Thyroid gland (tissue), 4 donors: Measurements from ENCODE around the gene NISCH.

ENCODE experiments used
- POLR2A ChIP-seq, 2 donors: fragments of 450-650 bp; IDR thresholded peaks; one replicate each; pipeline ENCODE4 v1.6.1; 2017; ENCODE audit warnings: antibody characterized with exemption in 2 of 2, mild to moderate bottlenecking in 2 of 2, moderate library complexity in 1 of 2
- TF ChIP-seq, protein P1 (sequence below), 6 experiments: fragments of 200-600 bp in 3 of 6; fragments of 450-650 bp in 3 of 6; sonication (generic) in 3 of 6; IDR thresholded peaks; one replicate each; pipeline ENCODE4 v1.5.1; 2016 to 2019; ENCODE audit warnings: antibody characterized with exemption in 6 of 6, mild to moderate bottlenecking in 2 of 6, inconsistent platforms in 1 of 6, moderate library complexity in 1 of 6

DNA sequence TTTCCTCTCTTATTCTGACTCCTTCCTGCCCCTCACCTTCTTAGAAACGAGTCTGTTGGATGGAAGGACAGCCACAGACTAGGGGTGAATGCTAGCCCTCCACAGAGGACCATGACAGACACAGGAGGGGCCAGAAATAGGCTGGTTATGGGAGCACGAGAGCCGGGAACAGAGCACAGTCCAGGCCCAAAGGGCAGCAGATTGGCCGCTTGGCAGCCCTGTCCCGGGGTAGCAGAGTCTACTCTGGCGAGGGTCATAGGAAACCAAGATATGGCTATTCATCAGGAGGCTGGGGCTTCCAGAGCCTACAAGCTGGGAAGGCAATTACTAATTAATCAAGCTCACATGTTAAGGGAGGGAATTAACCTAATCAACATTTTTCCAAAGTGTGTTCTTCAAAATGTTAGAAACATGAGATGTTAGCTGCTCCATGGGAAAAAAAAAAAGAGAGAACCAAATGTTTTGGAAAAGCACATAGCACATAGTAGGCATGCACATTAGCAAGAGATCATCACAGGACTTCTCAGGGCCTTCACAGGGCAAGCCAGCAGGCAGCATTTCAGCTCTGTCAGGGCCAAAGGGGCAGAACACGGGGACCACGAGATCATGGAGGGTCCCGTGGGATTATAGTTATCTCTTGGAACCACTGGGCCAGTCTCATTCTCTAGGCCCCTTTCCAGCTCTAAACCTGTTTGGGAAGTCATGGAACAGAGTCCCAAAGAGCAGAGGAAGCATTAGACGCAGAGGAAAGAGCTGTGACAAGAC lies 23.8 kb upstream of the NISCH start:
- TF ChIP-seq POLR2A (IDR thresholded peaks at IDR 0.05), result no peak
- TF ChIP-seq, protein P1, sequence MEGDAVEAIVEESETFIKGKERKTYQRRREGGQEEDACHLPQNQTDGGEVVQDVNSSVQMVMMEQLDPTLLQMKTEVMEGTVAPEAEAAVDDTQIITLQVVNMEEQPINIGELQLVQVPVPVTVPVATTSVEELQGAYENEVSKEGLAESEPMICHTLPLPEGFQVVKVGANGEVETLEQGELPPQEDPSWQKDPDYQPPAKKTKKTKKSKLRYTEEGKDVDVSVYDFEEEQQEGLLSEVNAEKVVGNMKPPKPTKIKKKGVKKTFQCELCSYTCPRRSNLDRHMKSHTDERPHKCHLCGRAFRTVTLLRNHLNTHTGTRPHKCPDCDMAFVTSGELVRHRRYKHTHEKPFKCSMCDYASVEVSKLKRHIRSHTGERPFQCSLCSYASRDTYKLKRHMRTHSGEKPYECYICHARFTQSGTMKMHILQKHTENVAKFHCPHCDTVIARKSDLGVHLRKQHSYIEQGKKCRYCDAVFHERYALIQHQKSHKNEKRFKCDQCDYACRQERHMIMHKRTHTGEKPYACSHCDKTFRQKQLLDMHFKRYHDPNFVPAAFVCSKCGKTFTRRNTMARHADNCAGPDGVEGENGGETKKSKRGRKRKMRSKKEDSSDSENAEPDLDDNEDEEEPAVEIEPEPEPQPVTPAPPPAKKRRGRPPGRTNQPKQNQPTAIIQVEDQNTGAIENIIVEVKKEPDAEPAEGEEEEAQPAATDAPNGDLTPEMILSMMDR (IDR thresholded peaks at IDR 0.05), result no peak
